Activated naive CD4-positive, alpha-beta T cell treated with Interleukin-2 at 50 U/mL for 16 hours (primary cell): ENCODE data around the gene PLS1.

Experiments used
- DNase-seq: peaks from one replicate; pipeline ENCODE4 v3.0.0-alpha.2; 2020

PLS1 gene

DNA sequence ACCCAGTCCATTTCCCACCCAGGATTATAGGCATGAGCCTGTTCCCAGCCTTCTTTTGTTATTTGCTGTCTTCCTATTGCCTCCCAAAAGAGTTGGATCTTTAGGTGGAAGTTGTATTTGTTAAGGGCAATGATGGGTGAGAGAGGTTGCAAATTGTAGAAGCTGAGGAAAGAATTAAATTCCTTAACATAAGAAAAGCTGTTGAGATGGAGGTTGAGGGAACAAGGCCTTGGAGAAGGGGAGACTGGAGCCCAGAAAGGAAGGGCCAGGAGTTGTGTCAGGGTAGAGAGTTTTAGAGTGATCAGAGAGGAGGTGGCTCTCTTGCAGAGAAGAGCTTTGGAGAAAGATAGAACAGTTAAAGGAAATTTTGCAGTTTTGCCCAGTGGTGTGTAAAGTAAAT lies 46.8 kb downstream of the PLS1 start:
- no peak for DNase-seq

DNA sequence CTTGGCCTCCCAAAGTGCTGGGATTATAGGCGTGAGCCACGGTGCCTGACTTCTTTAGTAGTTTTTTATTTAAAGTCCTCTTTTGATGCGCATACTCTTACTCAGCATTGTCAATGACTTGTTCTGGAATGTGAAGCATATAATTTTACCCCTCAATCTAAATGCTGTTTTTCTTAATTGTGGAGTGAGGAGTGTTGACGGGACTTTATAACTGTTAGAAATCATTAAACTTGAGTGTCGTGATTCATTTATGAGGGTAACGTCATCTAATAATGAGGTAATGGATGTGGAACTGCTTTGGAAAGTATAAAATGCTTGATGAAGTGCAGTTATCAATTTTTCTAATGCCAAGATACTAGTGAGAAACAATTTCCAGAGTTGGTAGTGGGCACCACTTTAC lies 48.3 kb downstream of the PLS1 start:
- no peak for DNase-seq

DNA sequence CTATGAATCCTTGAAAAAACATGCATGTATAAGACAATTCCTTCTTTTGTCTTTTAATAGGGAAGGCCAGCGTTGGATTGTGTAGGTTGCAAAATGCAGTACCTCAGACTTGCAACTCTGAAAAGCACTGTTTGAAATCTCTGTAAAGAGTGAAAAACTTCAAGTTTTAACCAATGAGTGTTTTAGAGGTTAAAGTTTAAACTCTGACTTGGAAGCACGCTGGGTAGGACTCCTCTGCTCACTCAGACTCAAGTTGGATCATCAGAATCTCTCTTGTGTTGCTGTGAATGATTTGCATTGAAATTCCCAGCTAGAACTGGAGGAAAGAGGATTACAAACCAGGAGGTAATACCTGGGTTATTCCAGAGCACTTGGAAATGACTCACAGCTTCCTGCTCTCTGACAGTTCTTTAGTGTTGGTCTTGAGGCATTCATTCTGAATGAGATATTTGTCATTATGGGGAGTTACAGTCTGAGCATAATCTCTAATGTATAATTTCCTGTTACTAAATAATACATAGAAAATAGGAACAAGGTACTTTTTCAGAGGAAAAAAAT lies 49.1 kb downstream of the PLS1 start:
- no peak for DNase-seq

DNA sequence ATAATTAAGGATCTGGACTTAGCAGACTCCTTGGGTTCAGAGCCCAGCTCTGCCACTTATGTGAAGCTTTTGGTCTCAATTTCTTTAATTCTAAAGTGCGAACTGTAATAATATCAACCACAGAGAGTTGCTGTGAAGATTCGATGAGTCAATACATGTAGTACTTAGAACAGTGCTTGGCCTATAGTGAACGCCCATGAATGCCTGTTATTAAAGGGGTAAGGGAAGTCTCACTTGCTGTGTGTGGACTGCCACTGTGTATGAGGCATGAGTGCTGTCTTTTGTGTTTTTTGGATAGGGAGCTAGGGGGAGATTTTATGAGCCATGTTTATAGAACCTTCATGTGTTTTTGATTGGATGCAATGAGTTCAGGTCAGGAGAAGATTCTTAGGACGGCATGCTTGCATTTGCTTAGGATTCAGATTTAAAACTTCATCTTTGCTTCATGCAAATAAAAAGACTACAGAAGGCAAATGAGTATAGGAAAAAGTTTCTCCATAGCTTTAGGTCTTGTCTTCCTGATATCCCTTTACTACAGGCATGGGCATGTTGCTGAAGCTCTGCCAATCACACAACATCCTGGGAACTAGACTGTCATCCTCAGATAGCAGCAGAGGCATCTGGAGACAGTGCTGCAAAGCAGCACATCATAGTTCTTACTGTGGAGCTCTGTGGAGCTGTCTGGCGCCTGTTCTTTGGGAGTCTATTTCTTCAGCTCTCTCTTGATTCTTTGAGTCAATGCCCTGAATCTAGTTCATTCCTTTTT lies 50.0 kb downstream of the PLS1 start:
- no peak for DNase-seq

DNA sequence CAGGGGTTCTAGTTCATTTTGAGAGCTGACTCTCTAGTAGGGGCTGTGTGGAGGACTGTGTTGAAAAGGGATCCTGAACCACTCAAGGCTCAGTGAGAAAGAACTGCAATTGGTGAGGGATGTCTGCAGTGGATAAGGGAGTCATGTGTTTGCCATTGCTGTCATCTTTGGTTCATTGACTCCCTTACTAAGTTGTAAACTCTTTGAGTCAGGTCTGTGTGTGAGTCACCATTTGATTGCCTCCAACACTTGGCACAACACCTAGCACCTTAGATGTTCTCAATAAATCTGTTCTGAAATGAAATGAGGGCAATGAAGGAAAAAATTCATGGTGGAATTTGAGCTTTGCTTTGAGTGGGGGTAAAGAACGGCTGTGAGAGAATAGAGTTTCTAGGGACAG lies 51.7 kb downstream of the PLS1 start:
- DNase-seq: no peak

DNA sequence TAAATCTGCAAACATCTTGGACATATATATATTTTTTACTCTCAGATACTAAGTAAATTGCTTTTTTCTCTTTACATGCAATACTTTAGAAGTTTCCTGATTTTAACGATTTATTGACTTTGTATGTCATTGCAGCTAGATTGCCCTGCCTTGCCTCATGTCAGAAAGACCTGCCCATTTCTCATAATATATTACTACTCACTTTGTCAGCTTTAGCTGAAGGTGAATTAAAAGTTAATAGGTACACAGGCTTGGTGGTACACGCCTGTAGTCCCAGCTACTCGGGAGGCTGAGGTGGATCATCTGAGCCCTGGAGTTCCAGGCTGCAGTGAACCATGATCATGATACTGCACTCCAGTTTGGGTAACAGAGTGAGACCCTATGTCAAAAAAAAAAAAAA lies 52.8 kb downstream of the PLS1 start:
- DNase-seq: no peak

DNA sequence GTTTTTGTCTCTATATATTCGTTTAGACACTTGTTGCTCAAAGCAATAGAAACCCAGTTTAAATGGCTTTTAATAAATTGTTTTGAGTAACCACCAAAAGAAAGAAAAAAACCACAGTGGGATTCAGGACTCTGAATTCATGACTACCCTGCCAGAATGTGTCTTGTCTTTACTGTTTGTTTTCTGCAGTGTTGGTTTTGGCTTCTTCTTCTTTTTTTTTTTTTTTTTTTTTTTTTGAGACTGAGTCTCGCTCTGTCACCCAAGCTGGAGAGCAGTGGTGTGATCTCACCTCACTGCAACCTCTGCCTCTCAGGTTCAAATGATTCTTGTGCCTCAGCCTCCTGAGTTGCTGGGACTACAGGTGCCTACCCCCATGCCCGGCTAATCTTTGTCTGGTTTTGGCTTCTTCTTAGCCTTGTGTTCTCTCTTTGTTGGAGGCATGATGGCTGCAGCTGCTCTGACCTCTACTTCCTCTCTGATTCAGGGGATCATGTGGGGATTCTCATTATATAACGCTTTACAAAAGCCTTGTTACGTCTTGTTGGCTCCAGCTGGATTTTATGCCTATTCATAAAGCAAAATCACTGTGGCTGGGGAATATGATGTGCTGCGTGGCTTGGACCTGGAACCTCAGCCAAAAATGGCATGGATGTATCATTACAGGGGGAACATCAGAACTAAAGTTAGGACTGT lies 54.0 kb downstream of the PLS1 start:
- no peak for DNase-seq

DNA sequence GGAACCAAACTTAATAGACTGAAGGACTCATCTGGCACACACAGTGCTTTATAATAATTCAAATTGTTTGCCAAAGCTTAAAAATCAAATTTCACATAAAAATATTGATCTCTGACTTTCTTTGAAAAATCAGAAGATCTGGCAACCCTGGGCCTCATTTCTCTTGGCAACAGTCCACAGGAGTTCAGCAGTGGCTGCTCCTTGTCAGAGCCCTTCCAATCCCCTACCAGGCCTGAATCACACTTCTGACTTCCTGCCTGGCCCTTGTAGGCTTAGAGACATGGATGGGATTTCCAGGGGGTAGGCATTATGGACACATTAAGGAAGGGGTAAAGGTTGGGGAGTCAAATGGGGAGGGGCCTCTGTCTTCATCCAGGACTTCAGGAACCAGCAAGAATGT lies 55.5 kb downstream of the PLS1 start:
- no peak for DNase-seq

DNA sequence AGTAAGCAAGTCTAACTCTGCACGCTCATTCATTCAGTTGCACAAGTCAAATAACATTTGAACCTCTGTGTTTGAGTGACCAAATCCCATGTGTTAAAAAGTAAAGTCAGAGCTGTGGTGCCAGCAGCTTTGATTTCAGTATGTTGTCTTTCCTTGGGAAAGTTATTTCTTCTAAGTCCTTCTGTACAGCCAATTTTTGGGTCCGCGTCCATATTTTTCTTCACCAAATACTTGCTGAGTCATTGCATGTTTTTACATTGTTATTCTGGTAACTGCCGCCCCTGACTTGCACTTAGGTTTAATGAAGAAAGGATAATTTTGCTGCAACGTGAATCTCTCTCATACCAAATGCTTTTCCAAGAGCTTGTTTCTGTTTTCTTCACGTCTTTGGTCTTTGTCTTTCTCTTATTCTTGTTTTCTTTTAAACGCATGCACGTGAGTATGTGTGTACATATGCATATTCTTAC lies 56.7 kb downstream of the PLS1 start:
- DNase-seq: no peak

DNA sequence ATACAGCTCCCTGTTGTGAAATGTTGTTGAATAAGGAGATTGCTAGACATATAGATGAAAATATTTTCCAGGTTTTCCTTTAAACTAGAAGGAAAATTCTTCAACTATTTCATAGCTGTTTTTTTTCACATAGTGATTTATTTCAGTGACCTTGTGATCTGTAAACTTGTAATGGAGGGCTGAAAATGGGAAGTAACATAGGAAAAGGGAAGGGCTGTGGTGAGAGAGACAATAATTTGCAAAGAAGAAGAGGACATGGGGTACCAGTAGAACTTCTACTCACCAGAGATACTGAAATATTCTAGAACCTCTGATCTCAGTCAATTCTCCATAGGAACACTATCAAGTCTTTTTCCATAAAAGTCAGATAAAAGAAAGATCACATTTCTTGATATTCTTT lies 60.4 kb downstream of the PLS1 start:
- no peak for DNase-seq

DNA sequence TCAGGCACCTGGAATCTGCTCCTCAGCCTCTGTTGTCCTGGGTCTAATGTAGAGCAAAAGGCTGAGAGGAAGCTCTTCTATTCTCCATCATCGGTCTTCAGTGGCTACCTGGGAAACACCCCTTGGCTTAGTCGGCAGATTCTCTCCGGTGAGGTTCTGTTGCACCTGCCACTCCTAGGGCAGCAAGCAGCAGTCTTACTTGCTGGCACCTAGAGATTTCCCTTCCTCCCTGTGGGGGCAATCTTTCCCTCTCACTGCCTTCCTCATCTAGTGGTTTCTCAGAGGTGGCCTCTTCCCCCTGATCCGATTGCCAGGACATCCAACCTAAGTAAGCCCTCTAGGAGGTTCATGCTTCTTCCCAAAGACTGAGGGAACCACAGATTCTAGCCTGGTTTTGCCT lies 60.8 kb downstream of the PLS1 start:
- DNase-seq: no peak

DNA sequence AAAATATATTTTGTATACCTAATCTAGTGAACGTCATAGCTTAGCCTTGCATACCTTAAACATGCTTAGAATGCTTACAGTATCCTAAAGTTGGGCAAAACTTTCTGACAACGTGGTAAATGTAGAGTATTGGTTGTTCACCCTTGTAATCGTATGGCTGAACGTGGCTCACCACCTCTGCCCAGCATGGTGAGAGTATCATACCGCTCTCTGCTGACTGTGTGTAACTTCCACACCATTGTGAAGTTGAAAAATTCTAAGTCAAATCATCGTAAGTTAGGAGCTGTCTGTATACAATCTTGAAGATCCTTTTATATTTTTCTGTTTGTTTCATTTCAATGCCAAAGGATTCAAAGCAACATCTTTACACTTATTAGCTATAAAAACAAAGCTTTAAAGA lies 64.2 kb downstream of the PLS1 start:
- DNase-seq: no peak

DNA sequence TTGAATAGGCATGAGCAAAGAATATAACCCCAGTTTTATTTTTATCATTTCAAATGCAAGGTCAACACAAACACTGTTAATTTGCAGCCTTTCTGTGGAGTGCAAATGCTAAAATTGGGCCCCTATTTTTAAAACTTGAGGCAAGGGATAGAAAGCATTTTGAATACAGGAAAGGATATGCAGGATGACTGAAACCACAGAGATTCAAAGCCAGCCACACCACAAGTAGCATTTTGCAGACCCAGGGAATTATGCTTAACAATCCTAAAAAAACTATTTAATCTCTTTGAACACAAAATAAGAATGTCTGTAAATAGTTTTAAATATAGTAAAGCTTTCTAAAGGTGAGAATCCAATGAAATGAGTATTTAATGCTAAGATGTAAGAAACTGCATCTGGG lies 64.7 kb downstream of the PLS1 start:
- no peak for DNase-seq

DNA sequence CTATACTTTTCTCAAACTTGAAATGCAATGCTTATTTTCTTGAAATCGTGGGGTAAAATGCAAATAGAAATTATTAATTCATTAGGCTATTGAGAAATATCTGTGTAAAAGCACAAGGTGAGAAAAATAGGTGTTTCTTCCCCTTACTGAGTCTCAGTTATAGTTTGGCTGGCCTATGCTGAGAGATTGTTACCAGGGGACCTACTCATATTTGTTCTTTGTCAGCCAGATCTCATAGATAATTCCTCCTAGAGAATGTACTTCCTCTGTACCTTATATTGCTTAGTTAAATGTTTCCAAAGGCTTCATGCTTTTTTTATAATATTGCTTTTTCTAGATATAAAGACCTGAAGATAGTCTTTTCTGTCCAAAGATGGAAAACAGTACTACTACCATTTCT lies 67.7 kb downstream of the PLS1 start:
- DNase-seq: no peak

DNA sequence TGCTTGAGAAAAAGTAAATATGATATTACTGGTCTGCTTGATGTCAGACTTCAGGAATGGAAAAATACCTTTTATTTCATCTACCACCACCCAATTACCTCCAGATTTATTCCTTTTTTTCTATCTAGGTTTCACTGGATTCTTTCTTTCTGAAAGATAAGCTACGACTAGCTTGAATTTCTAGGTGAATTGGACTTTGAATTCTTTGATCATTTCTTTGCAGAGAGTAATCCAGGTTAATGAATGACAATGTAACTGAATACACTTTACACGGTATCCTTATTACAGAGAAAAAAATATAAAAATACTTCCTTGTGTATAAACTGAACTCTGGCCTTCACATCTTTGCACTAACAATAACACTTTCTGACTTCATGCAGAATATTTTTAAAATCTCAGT lies 68.1 kb downstream of the PLS1 start:
- DNase-seq: no peak

DNA sequence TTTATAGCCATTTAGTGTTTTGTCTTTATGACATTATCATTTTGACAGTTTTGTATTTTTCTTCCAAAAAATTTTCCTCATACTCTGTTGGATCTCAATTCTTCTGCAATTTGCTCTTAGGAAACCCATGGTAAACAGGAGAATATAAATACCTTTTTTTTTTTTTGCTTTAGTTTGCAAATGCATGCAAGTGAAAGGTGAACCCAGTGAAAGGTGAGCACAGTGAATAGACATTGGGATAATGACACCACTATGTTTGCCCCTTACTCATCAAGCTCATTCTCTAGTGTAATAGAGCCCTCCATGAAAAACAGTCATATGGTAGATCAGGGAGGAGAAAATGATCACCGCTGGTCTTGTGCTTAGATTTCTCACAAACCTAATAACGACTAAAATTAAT lies 68.6 kb downstream of the PLS1 start:
- DNase-seq: no peak

DNA sequence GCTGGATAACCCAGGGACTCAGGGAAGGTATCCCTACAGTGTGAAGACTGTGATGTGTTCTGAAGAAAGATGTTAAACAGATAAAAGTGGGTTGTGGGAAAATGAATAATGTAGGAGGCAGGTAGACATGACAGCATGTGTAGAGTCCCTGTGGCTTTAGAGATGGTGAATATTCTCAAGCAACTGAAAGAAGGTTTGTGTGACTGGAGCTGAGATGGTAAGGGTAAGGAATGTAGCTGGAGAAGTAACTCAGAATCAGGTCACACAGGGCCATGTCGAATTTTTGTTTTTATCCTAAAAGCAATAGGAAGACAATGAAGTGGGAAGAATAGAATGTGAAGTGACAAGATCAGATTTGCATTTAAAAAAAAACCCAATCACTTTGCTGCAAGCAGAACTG lies 73.9 kb downstream of the PLS1 start:
- no peak for DNase-seq

DNA sequence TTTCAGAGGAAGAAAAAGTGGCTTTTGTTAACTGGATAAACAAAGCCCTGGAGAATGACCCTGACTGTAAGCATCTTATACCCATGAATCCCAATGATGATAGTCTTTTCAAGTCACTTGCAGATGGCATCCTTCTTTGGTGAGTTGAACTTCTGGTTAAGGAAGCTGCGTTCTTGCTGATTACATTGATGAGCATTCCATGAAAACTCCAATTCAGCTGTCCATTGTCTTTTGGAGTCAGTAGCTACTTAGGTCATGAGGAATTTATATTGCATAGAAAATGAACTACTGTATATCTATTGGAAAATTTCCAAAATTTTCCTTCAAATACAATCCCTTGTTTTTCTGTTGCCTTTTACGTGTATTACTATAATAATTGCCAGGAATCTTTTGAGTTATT lies 80.0 kb downstream of the PLS1 start:
- DNase-seq: no peak

DNA sequence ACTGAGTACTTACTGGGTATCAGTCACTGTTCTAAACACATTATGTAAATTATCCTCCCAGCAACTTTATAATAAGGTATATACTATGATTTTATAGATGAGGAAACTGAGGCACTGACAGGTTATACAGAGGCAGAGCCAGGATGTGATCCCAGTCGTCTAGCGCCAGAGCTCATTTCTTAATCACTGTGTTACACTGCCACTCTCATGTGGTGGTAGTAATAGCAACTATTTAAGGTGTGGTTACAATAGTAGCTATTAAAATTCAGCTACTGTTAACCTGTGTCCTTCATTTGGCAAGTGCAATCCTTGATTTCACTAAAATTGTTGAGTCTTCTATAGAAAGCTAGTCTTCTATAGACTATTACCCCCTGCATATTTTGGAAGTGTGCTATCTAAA lies 84.5 kb downstream of the PLS1 start:
- no peak for DNase-seq

DNA sequence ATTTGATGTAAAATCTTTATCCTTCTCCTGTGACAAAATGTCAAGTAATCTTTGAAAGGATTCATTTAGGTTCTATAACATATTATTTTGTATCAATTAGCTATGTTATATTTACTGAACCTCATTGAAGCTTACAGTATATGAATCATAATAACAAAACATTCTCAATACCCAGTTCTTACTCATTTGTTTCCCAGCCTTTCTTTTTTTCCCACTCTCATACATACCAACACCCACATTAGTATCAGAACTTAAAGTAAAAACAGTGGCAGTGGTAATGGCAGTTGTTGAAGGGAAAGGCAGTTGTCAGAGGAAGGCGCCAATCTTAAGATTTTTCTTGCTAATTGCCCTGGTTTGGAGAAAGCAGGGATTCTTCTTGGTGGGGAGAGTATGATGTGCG lies 94.4 kb downstream of the PLS1 start:
- no peak for DNase-seq

DNA sequence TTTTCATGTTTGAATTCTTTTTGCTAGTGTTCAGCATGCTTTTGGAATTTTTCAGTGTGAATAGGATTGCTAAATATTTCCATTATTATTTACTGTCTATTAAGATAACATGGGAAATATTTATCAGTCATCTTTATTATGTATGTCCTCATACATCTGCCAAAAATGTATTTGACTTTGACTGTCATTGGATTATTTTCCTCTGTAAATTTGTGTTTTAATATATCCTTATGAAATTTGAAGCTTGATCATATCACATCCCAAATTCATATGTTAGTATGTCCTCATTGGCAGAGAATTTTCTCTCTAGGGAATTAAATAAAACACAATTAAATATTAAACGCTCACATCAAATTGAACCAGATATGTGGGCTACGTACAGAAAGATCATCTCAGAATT lies 95.3 kb downstream of the PLS1 start:
- no peak for DNase-seq

DNA sequence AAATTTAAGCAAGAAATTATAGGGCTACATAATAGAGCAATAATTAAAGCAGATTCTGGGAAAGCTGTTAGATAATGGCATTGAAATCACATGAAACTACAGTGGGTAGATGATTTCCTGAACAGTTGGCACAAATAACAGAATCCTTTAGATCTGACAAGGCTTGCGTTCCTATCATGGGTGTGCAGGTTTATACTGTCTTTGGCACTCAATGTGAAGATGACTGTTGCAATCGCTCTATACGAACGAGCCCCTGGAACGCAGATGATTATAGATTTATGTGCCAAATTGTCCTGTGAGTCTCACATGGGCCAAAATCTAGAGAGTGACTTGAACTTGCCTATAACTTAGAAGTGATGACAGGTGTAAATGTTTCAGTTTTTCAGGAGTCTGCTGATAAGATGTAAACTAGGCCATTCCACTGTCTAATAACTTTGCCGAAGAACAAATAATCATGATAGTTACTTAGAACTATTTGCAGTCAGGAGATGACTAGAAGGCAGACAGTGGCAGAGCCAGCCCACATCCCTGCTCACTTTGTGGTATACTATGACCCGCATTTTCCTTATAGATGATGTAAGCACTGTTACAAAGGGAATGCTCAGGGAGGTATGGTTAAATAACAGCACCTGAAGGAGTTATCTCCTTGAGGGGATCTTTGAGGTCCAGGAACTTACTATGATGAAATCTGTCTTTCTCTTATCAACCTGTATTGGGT lies 97.1 kb downstream of the PLS1 start:
- DNase-seq: no peak

DNA sequence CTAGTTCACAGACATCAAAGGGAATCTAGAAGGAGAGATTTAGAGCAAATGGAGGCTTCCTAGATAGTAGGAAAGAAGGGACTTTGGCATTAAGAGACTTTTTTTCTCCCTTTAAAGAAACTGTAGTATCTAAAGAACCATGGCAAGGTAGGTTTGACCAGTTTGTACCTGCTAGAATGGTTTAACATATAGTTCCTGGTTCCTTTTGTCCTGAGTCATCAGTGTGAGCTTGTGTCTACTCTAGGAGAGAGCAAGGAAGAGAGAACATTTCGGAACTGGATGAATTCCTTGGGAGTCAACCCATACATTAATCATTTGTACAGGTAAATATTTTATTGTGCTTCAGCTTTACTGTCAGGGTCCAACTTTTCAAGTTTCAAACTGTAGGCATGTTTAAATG lies 98.0 kb downstream of the PLS1 start:
- DNase-seq: no peak

DNA sequence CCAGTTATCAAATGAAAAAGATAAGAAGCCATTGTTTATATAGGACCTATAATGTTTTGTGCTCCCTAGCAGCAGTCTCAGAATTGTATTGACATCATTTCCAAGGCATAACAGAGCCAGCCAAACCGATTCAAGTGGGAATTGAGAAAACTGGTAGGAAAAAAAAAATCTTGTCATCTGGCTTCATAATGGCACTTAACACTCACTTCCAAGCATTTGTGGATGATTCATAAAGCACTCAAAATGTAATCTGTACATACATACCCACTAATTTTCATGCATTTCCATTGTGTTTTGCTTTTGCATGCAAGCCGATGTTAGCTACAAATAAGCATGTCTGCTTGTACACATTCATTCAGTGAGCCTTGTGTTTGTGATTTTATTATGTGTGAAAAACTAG lies 109.0 kb downstream of the PLS1 start:
- DNase-seq: no peak
